Brain pericyte (primary cell): Measurements from ENCODE around the gene ABCD1.
"Not testable (repeated sequence)": the region's sequence is repeated elsewhere in the genome, so short reads cannot be mapped to it uniquely, and the experiment has no call there.

Experiments
- DNase-seq: peaks from one replicate; pipeline ENCODE4 v3.0.0-alpha.2; 2012; ENCODE audit warnings: low read depth, low spot score

ABCD1 gene

GRCh38 chrX:153694256-153694655, 30.4 kb upstream of the ABCD1 start:
- not testable (repeated sequence) for DNase-seq

- DNase-seq, result no peak
These were observed 29.9 kb upstream of the ABCD1 start for GRCh38 chrX:153694687-153695270.

GRCh38 chrX:153696100-153696499, 28.6 kb upstream of the ABCD1 start:
- no peak for DNase-seq

GRCh38 chrX:153696538-153696937, 28.1 kb upstream of the ABCD1 start:
- DNase-seq, result not testable (repeated sequence)

GRCh38 chrX:153696986-153697722, 27.5 kb upstream of the ABCD1 start:
- not testable (repeated sequence) for DNase-seq

GRCh38 chrX:153697924-153698865, 26.5 kb upstream of the ABCD1 start:
- no peak for DNase-seq

- not testable (repeated sequence) for DNase-seq
These were observed 25.4 kb upstream of the ABCD1 start for GRCh38 chrX:153699210-153699783.

GRCh38 chrX:153699784-153700371, 24.8 kb upstream of the ABCD1 start:
- not testable (repeated sequence) for DNase-seq

- no peak for DNase-seq
These were observed 24.2 kb upstream of the ABCD1 start for GRCh38 chrX:153700376-153700945.

- no peak for DNase-seq
These were observed 23.7 kb upstream of the ABCD1 start for GRCh38 chrX:153700967-153701366.

GRCh38 chrX:153701706-153702105, 22.9 kb upstream of the ABCD1 start:
- no peak for DNase-seq

GRCh38 chrX:153702336-153703035, 22.2 kb upstream of the ABCD1 start:
- no peak for DNase-seq

GRCh38 chrX:153703036-153703370, 21.7 kb upstream of the ABCD1 start:
- no peak for DNase-seq

- DNase-seq, result no peak
These were observed 20.6 kb upstream of the ABCD1 start for GRCh38 chrX:153704021-153704526.

- DNase-seq, result not testable (repeated sequence)
These were observed 19.8 kb upstream of the ABCD1 start for GRCh38 chrX:153704631-153705402.

GRCh38 chrX:153705403-153706060, 19.1 kb upstream of the ABCD1 start:
- not testable (repeated sequence) for DNase-seq

GRCh38 chrX:153706799-153707198, 17.9 kb upstream of the ABCD1 start:
- no peak for DNase-seq

GRCh38 chrX:153707406-153707805, 17.2 kb upstream of the ABCD1 start:
- no peak for DNase-seq

GRCh38 chrX:153708415-153708814, 16.2 kb upstream of the ABCD1 start:
- DNase-seq, result no peak
